Immature natural killer cell (primary cell): ENCODE results near the gene HNRNPM. TPM values are rescaled to one million over a fixed set of nuclear protein-coding genes. Genes with fewer than 3 reads are reported as not detected.
A peak's percentile ranks its signal among the peaks of the same experiment; 100 is the strongest.

Experiments used
- DNase-seq, 3 donors: peaks; one replicate each; pipeline ENCODE4 v3.0.0; 2022; ENCODE audit warnings: mixed read lengths in 1 of 3
- H3K27ac Mint-ChIP-seq, 6 donors: one replicate each; pipeline ENCODE4 v1.8.0; 2020; ENCODE audit warnings: mixed read lengths in 6 of 6, mild to moderate bottlenecking in 5 of 6, inconsistent platforms in 4 of 6, moderate library complexity in 3 of 6
- H3K27me3 Mint-ChIP-seq, 3 donors: one replicate each; pipeline ENCODE4 v1.8.0; 2020 to 2021; ENCODE audit warnings: low read depth in 3 of 3, mild to moderate bottlenecking in 3 of 3, mixed read lengths in 3 of 3, moderate library complexity in 3 of 3, inconsistent platforms in 1 of 3
- H3K36me3 Mint-ChIP-seq, 3 donors: one replicate each; pipeline ENCODE4 v1.8.0; 2020; ENCODE audit warnings: mixed read lengths in 3 of 3, inconsistent platforms in 2 of 3, mild to moderate bottlenecking in 2 of 3
- H3K4me1 Mint-ChIP-seq, 2 donors: one replicate each; pipeline ENCODE4 v1.8.0; 2020; ENCODE audit warnings: inconsistent platforms in 2 of 2, mild to moderate bottlenecking in 2 of 2, mixed read lengths in 2 of 2, moderate library complexity in 1 of 2
- H3K4me3 Mint-ChIP-seq, 5 donors: one replicate each; pipeline ENCODE4 v1.8.0; 2020; ENCODE audit warnings: mild to moderate bottlenecking in 5 of 5, mixed read lengths in 5 of 5, inconsistent platforms in 3 of 5, moderate library complexity in 3 of 5
- H3K9me3 Mint-ChIP-seq, 6 donors: one replicate each; pipeline ENCODE4 v1.8.0; 2020; ENCODE audit warnings: mild to moderate bottlenecking in 6 of 6, mixed read lengths in 6 of 6, inconsistent platforms in 4 of 6, moderate library complexity in 3 of 6
- polyA plus RNA-seq, 3 donors: library from polyadenylated mRNA; unstranded; fragments of 300-500 nt; fragmentation: Illumina TruSeq; gene quantifications; one replicate each; pipeline ENCODE4 v1.2.3, GENCODE V29; 2021

Gene HNRNPM
- 100 to 1,000 TPM; 163 to 287 (median 209) TPM for polyA plus RNA-seq

GRCh38 chr19:8444677-8445487 lies at the start of gene HNRNPM:
Gene HNRNPM, plus strand, starts transcription at chr19:8444975. Its CDS starts 24 bp downstream, at chr19:8444999.
- Mint-ChIP-seq H3K27me3 (peaks cover 3 to 7% (median 6%) of the 10 kb centered on the region in 3 donors), H3K4me1 (peaks cover 43 to 51% of the 10 kb centered on the region in 2 donors), H3K36me3 (peaks cover 3 to 7% (median 4%) of the 10 kb centered on the region in 3 donors), H3K9me3 (no peaks in the 10 kb centered on the region), H3K27ac (peak within 1 kb of the TSS; percentile 92 to 99 (median 97)), H3K4me3 (peak within 1 kb of the TSS; percentile 95 to 99 (median 96))
- DNase-seq = peak; percentile 100

GRCh38 chr19:8395621-8396082 lies 49.1 kb upstream of the HNRNPM start:
- no peak for DNase-seq
- Mint-ChIP-seq H3K9me3 (no peaks in the 10 kb centered on the region), H3K27me3 (peaks cover 1 to 4% (median 4%) of the 10 kb centered on the region in 3 donors), H3K4me1 (peaks cover 42 to 51% of the 10 kb centered on the region in 2 donors), H3K4me3 (no peak overlapping the region), H3K36me3 (no peaks in the 10 kb centered on the region), H3K27ac (peak overlapping the region in 1 of 6 donors; percentile 67)

- DNase-seq = no peak
- H3K4me3 Mint-ChIP-seq = peak overlapping the region in 1 of 5 donors; percentile 5
- peaks cover 38 to 47% of the 10 kb centered on the region in 2 donors for H3K4me1 Mint-ChIP-seq
- peaks cover 1 to 4% (median 2%) of the 10 kb centered on the region in 3 donors for H3K27me3 Mint-ChIP-seq
- H3K9me3 Mint-ChIP-seq = no peaks in the 10 kb centered on the region
- H3K27ac Mint-ChIP-seq = peak overlapping the region in 5 of 6 donors; percentile 15 to 86 (median 65)
- no peaks in the 10 kb centered on the region for H3K36me3 Mint-ChIP-seq
These were observed 48.6 kb upstream of the HNRNPM start for GRCh38 chr19:8396185-8396562.

GRCh38 chr19:8396563-8397203 lies 48.1 kb upstream of the HNRNPM start:
- H3K4me1 Mint-ChIP-seq = peaks cover 34 to 43% of the 10 kb centered on the region in 2 donors
- peaks cover 1 to 4% (median 2%) of the 10 kb centered on the region in 3 donors for H3K27me3 Mint-ChIP-seq
- no peaks in the 10 kb centered on the region for H3K36me3 Mint-ChIP-seq
- peak overlapping the region in 2 of 5 donors; percentile 46 to 59 for H3K4me3 Mint-ChIP-seq
- peak overlapping the region; percentile 45 to 86 (median 72) for H3K27ac Mint-ChIP-seq
- H3K9me3 Mint-ChIP-seq = no peaks in the 10 kb centered on the region
- DNase-seq = peak; percentile 68 to 76 (median 76)

GRCh38 chr19:8397271-8397670 lies 47.5 kb upstream of the HNRNPM start:
- peak overlapping the region in 4 of 6 donors; percentile 26 to 75 (median 60) for H3K27ac Mint-ChIP-seq
- peak overlapping the region in 1 of 5 donors; percentile 59 for H3K4me3 Mint-ChIP-seq

GRCh38 chr19:8397746-8398310 lies 46.9 kb upstream of the HNRNPM start:
- Mint-ChIP-seq H3K27me3 (peaks cover 1 to 4% (median 2%) of the 10 kb centered on the region in 3 donors), H3K4me1 (peaks cover 23 to 35% of the 10 kb centered on the region in 2 donors), H3K27ac (no peak overlapping the region), H3K9me3 (no peaks in the 10 kb centered on the region), H3K4me3 (no peak overlapping the region), H3K36me3 (no peaks in the 10 kb centered on the region)
- no peak for DNase-seq

More at GRCh38 chr19:8397271-8397670, 47.5 kb upstream of the HNRNPM start:
- H3K36me3 Mint-ChIP-seq = no peaks in the 10 kb centered on the region
- peaks cover 1 to 4% (median 2%) of the 10 kb centered on the region in 3 donors for H3K27me3 Mint-ChIP-seq
- no peaks in the 10 kb centered on the region for H3K9me3 Mint-ChIP-seq
- DNase-seq = no peak
- H3K4me1 Mint-ChIP-seq = peaks cover 28 to 37% of the 10 kb centered on the region in 2 donors

GRCh38 chr19:8398311-8398771 lies 46.4 kb upstream of the HNRNPM start:
- peaks cover 18 to 32% of the 10 kb centered on the region in 2 donors for H3K4me1 Mint-ChIP-seq
- no peak overlapping the region for H3K4me3 Mint-ChIP-seq
- no peaks in the 10 kb centered on the region for H3K9me3 Mint-ChIP-seq
- H3K27me3 Mint-ChIP-seq = peaks cover 1 to 4% (median 2%) of the 10 kb centered on the region in 3 donors
- H3K27ac Mint-ChIP-seq = no peak overlapping the region
- no peaks in the 10 kb centered on the region for H3K36me3 Mint-ChIP-seq
- no peak for DNase-seq

- H3K27ac Mint-ChIP-seq = no peak overlapping the region
These were observed 45.0 kb upstream of the HNRNPM start for GRCh38 chr19:8399681-8400188.

GRCh38 chr19:8401981-8402411 lies 42.8 kb upstream of the HNRNPM start:
- peaks cover 6 to 12% of the 10 kb centered on the region in 2 donors for H3K4me1 Mint-ChIP-seq
- peaks cover 0 to 7% (median 1%) of the 10 kb centered on the region in 3 donors for H3K27me3 Mint-ChIP-seq
- no peak for DNase-seq
- H3K36me3 Mint-ChIP-seq = peaks cover 0 to 3% (median 3%) of the 10 kb centered on the region in 3 donors
- H3K9me3 Mint-ChIP-seq = no peaks in the 10 kb centered on the region
- H3K27ac Mint-ChIP-seq = no peak overlapping the region
- H3K4me3 Mint-ChIP-seq = no peak overlapping the region

More at GRCh38 chr19:8399681-8400188, 45.0 kb upstream of the HNRNPM start:
- H3K36me3 Mint-ChIP-seq = peaks cover 0 to 3% (median 3%) of the 10 kb centered on the region in 3 donors
- no peak for DNase-seq
- H3K4me1 Mint-ChIP-seq = peaks cover 18 to 30% of the 10 kb centered on the region in 2 donors
- H3K9me3 Mint-ChIP-seq = no peaks in the 10 kb centered on the region
- peaks cover 1 to 4% (median 2%) of the 10 kb centered on the region in 3 donors for H3K27me3 Mint-ChIP-seq
- H3K4me3 Mint-ChIP-seq = no peak overlapping the region

GRCh38 chr19:8403098-8403819 lies 41.5 kb upstream of the HNRNPM start:
- Mint-ChIP-seq H3K4me3 (no peak overlapping the region), H3K9me3 (no peaks in the 10 kb centered on the region), H3K27me3 (peaks cover 0 to 6% (median 1%) of the 10 kb centered on the region in 3 donors), H3K4me1 (peaks cover 0 to 5% of the 10 kb centered on the region in 2 donors), H3K36me3 (peaks cover 0 to 3% (median 3%) of the 10 kb centered on the region in 3 donors), H3K27ac (no peak overlapping the region)
- DNase-seq = no peak

GRCh38 chr19:8403820-8404109 lies 41.0 kb upstream of the HNRNPM start:
- DNase-seq = no peak
- Mint-ChIP-seq H3K36me3 (peaks cover 0 to 3% (median 3%) of the 10 kb centered on the region in 3 donors), H3K4me3 (no peak overlapping the region), H3K9me3 (no peaks in the 10 kb centered on the region), H3K27me3 (peaks cover 0 to 6% (median 1%) of the 10 kb centered on the region in 3 donors), H3K27ac (no peak overlapping the region), H3K4me1 (peaks cover 0 to 5% of the 10 kb centered on the region in 2 donors)

GRCh38 chr19:8404391-8405151 lies 40.2 kb upstream of the HNRNPM start:
- Mint-ChIP-seq H3K27me3 (peaks cover 0 to 6% (median 1%) of the 10 kb centered on the region in 3 donors), H3K4me1 (peaks cover 0 to 5% of the 10 kb centered on the region in 2 donors), H3K9me3 (no peaks in the 10 kb centered on the region), H3K27ac (no peak overlapping the region), H3K4me3 (no peak overlapping the region), H3K36me3 (peaks cover 0 to 3% (median 3%) of the 10 kb centered on the region in 3 donors)
- DNase-seq = no peak
